Ureter (tissue), 1 donor: ENCODE measurements around the gene VCL. TPM values are rescaled to one million over a fixed set of nuclear protein-coding genes. Genes with fewer than 3 reads are reported as not detected.
A peak's percentile ranks its signal among the peaks of the same experiment; 100 is the strongest.
"Not testable (repeated sequence)": the region's sequence is repeated elsewhere in the genome, so short reads cannot be mapped to it uniquely, and the experiment has no call there.

ENCODE experiments used
- DNase-seq: peaks from one replicate; pipeline ENCODE4 v3.0.0-alpha.2; 2020; ENCODE audit warnings: low spot score
- total RNA-seq: library from RNA; stranded (reverse); gene quantifications from one replicate; pipeline ENCODE4 v1.2.4, GENCODE V29; 2023
- donor health status: DM: yes; HTN: yes; CAD: no.

VCL gene
- total RNA-seq, 1 donor from 2014 or later: 256 TPM

- no peak for DNase-seq
These were observed 107.1 kb downstream of the VCL start for GRCh38 chr10:74104996-74105395.

- no peak for DNase-seq
These were observed 109.5 kb downstream of the VCL start for GRCh38 chr10:74107391-74107790.

DNA sequence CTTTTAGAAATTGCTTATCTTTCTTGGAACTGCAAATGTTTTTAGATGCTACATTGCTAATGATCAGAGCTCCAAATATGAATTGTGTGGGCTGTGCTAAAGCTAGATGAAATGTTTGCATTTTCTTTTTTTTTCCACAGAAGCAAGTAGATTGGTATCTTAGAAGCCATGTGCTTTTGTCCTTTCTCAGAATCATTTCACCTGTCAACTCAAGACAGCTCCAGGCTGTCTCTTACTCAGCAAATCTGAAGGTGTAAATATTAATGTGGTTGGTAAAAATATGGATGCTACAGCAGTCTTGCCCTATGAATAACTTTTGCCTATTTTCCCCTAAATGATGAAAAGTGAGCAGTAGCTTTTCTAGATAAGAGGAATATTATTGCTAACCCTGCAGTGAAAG, 111.5 kb downstream of the VCL start:
- DNase-seq: no peak

GRCh38 chr10:74110120-74110519, 112.2 kb downstream of the VCL start:
- DNase-seq: no peak

DNA sequence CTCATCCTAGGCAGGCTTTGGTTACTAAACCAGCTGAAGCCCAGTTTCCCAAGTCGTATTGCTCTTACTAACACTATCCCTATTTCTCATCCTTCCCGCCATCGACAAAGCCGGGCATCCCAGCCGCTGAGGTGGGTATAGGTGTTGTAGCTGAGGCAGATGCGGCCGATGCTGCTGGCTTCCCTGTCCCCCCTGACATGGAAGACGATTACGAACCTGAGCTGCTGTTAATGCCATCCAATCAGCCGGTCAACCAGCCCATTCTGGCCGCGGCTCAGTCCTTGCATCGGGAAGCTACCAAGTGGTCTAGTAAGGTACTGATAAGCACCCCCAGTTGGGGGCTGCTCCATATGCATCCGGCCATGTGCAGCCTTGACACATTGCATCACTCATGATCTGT, 113.9 kb downstream of the VCL start:
- DNase-seq: no peak

- DNase-seq: no peak
These were observed 115.6 kb downstream of the VCL start for GRCh38 chr10:74113546-74113945.

GRCh38 chr10:74114041-74114448, 116.1 kb downstream of the VCL start:
- no peak for DNase-seq

- no peak for DNase-seq
These were observed 119.8 kb downstream of the VCL start for GRCh38 chr10:74117738-74118137.

GRCh38 chr10:74118804-74119203, 120.9 kb downstream of the VCL start:
- DNase-seq: no peak

GRCh38 chr10:74120911-74121310, 123.0 kb downstream of the VCL start:
- DNase-seq: no peak

- DNase-seq: no peak
These were observed 123.5 kb downstream of the VCL start for GRCh38 chr10:74121368-74121767.

DNA sequence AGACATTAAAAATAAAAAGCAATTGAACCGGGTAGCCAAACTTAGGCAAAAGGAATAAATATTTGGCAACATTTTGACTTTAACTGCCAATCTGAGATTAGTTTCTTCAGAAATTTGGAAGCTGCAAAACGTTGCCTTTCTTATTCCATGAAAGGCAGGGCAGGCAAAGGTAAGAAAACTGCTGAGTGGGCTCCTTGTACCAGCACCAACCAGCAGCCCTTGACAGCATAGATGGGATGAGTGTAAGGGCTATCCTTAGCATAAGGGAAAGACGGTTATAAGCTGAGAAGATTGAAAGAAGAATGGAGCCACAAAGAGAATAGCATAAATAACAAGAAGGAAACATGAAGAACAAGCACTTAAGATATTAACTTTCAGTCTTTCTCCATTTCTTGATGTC, 124.1 kb downstream of the VCL start:
- no peak for DNase-seq

DNA sequence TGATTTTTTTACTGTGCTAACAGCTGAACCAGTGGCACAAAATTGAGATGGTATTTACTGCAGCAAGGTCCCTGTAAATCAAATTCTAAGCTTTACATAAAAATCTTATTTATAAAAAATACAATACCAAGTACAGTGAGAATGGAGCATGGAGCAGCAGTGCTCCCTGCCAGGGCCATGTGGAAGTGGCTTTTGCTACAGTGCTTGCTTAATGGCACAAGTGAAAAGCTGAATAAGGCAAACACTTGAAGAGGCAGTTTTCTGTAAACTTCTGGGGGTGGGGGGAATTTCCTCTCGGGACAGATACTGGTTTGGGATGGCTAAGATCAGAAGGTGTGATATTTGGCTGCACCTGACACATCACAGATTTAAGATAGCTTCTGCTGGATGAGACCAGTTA, 125.2 kb downstream of the VCL start:
- no peak for DNase-seq

GRCh38 chr10:74133923-74134820, 136.3 kb downstream of the VCL start:
- DNase-seq: no peak

DNA sequence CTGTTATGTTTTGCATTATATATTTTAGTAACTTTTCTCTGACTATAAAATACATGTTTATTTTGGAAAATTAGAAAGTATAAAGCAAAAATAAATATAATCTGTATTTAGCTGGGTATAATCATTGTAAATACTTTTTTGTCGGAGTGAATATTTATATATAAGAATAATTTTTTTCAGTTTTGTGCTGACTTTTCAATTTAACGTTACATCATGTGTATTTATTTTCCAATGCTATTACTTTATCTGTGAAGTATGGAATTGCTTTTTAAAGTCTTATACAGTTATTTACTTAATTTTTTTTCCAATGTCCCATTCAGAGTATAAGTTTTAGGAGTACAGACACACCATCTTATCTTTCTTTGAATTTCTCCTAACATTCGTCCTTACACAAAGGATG, 137.5 kb downstream of the VCL start:
- DNase-seq: no peak

DNA sequence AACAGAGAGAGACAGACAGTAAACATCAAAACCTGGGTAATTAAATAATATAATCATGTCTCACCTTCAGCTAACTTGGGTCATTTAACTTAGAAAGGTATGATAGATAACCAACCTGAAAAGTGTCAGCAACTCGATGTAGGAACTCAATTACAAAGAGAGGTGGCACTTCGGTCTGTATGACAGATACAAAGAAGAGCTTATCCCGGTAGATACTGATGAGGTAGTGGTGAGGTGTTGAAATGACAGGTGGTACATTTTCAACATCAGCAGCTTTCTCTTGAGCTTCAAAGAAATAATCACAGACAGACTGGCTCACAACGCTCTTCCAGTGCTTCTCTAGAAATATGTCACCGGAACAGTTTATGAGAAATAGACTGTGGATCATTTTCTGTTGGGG, 140.1 kb downstream of the VCL start:
- no peak for DNase-seq

DNA sequence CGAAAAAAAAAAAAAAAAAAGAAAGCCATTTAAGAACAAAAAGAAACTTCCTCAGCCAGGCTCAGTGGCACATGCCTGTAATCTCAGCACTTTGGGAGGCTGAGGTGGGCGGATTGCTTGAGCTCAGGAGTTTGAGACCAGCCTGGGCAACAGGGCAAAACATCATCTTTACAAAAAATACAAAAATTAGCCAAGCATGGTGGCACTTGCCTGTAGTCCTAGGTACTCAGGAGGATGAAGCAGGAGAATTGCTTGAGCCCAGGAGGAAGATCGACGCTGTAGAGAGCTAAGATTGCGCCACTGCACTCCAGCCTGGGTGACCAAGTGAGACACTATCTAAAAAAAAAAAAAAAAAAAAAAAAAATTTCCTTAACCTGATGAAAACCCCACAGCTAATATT, 140.7 kb downstream of the VCL start:
- DNase-seq: not testable (repeated sequence)

- no peak for DNase-seq
These were observed 142.1 kb downstream of the VCL start for GRCh38 chr10:74139981-74140380.

DNA sequence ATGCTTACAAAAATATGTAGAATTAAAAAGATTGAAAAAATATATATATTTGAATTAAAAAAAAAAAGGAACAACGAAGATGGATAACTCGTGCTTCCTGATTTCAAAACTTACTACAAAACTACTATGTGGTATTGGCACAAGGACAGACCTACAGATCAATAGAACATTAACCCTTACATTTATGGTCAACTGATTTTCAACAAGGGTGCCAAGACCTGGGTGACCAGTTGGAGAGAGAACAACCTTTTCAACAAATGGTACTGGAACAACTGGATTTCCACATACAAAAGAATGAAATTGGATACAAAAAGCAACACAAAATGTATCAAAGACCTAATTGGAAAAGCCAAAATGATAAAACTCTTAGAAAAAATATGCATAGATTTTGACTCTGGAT, 142.6 kb downstream of the VCL start:
- DNase-seq: no peak

- no peak for DNase-seq
These were observed 147.2 kb downstream of the VCL start for GRCh38 chr10:74145133-74145532.

DNA sequence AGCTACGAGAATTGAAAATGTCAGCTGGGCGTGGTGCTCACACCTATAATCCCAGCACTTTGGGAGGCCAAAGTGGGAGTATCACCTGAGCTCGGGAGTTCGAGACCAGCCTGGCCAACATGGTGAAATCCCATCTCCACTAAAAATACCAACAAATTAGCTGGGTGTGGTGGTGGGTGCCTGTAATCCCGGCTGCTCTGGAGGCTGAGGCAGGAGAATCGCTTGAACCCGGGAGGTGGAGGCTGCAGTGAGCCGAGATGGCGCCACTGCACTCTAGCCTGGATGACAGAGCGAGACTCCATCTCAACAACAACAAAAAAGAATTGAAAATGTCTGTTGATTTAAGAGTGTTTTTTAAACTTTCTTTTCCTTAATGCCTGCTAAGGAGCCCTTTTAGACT, 149.1 kb downstream of the VCL start:
- not testable (repeated sequence) for DNase-seq

- peak; percentile 83 for DNase-seq
These were observed 152.5 kb downstream of the VCL start, which contains the start of gene AP3M1 for GRCh38 chr10:74150204-74150989. Gene AP3M1 (minus strand): TSS chr10:74150828. CDS start chr10:74138379, 12,449 bp downstream.
